Osteocyte (in vitro differentiated cells): ENCODE measurements around the gene PROM1. TPM values are rescaled to one million over a fixed set of nuclear protein-coding genes. Genes with fewer than 3 reads are reported as not detected.

ENCODE experiments used
- DNase-seq: peaks from one replicate; pipeline ENCODE4 v3.0.0; 2021; ENCODE audit warnings: mixed read lengths; ENCODE audit not compliant: unreplicated experiment; ENCODE audit errors: extremely low spot score
- H3K27ac Mint-ChIP-seq: one replicate; pipeline ENCODE4 v1.8.0; 2021; ENCODE audit warnings: mild to moderate bottlenecking, mixed read lengths; ENCODE audit not compliant: unreplicated experiment
- H3K27me3 Mint-ChIP-seq: one replicate; pipeline ENCODE4 v1.8.0; 2021; ENCODE audit warnings: mixed read lengths; ENCODE audit not compliant: unreplicated experiment
- H3K36me3 Mint-ChIP-seq: one replicate; pipeline ENCODE4 v1.8.0; 2021; ENCODE audit warnings: mixed read lengths; ENCODE audit not compliant: unreplicated experiment
- H3K4me1 Mint-ChIP-seq: one replicate; pipeline ENCODE4 v1.8.0; 2021; ENCODE audit warnings: mixed read lengths; ENCODE audit not compliant: unreplicated experiment
- H3K4me3 Mint-ChIP-seq: one replicate; pipeline ENCODE4 v1.8.0; 2021; ENCODE audit warnings: mild to moderate bottlenecking, moderate library complexity, mixed read lengths; ENCODE audit not compliant: unreplicated experiment
- H3K9me3 Mint-ChIP-seq: one replicate; pipeline ENCODE4 v1.8.0; 2021; ENCODE audit warnings: mixed read lengths; ENCODE audit not compliant: unreplicated experiment
- total RNA-seq: library from RNA; stranded (reverse); gene quantifications from 2 replicates; pipeline ENCODE4 v1.2.1, GENCODE V29; 2021
- TF ChIP-seq, protein P1 (sequence below): fragments of 200-600 bp; sonication (generic); IDR thresholded peaks from 2 replicates; pipeline ENCODE4 v1.5.0; 2021; ENCODE audit warnings: antibody characterized with exemption, mild to moderate bottlenecking, moderate library complexity

The PROM1 gene
- total RNA-seq, 1 donor from 2014 or later = not detected

DNA sequence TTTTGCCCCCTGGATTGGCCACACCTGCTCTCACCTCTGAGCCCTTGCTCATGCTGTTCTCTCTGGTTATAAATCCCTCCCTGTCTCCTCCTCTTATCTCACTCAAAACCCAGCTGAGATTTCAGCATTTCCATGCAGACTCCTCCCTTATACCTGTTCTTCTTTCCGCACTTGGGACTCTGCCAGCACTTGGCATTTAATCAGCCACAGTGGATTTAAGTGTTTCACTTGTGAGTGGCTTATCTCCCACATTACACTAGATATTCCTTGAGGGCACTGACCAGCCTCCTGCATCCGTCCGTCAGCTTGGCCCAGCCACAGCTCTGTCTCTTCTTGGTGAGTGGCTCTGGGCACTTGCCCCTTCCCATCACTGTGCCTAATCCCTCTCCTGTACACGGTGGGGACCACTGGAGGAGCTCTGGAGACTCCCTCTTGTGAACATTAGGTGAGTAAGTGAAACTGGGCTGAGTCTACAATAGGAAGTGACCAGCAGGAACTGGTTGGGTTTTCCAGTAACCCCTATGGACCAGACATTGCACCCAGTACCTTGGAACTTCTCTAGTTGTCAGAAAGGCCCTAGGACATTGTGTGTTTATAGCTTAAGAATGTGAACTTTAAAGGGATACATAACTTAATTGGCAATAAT is 165.2 kb downstream of the PROM1 start:
- no peak for DNase-seq
- no peaks in the 10 kb centered on the region for H3K36me3 Mint-ChIP-seq
- peaks cover 5% of the 10 kb centered on the region for H3K9me3 Mint-ChIP-seq
- no peak overlapping the region for H3K4me3 Mint-ChIP-seq
- peaks cover 23% of the 10 kb centered on the region for H3K4me1 Mint-ChIP-seq
- no peaks in the 10 kb centered on the region for H3K27me3 Mint-ChIP-seq
- H3K27ac Mint-ChIP-seq = no peak overlapping the region
- TF ChIP-seq, protein P1, sequence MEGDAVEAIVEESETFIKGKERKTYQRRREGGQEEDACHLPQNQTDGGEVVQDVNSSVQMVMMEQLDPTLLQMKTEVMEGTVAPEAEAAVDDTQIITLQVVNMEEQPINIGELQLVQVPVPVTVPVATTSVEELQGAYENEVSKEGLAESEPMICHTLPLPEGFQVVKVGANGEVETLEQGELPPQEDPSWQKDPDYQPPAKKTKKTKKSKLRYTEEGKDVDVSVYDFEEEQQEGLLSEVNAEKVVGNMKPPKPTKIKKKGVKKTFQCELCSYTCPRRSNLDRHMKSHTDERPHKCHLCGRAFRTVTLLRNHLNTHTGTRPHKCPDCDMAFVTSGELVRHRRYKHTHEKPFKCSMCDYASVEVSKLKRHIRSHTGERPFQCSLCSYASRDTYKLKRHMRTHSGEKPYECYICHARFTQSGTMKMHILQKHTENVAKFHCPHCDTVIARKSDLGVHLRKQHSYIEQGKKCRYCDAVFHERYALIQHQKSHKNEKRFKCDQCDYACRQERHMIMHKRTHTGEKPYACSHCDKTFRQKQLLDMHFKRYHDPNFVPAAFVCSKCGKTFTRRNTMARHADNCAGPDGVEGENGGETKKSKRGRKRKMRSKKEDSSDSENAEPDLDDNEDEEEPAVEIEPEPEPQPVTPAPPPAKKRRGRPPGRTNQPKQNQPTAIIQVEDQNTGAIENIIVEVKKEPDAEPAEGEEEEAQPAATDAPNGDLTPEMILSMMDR = no peak

Other genes with a start within 250 kb of the PROM1 start
- not detected in 2 replicates for gene FGFBP1, start 145.3 kb downstream of the PROM1 start, total RNA-seq
- not detected in 2 replicates for gene FGFBP2, start 120.8 kb downstream of the PROM1 start, total RNA-seq
- 31.7 and 32.3 TPM in 2 replicates for gene TAPT1, start 142.4 kb upstream of the PROM1 start, total RNA-seq